ENCODE results near the gene BUD31. TPM values are rescaled to one million over a fixed set of nuclear protein-coding genes. Genes with fewer than 3 reads are reported as not detected.

Gene BUD31
- total and polyA plus RNA-seq, 9 of the 15 experiments (the other 6 are each of a cell fraction or from before 2014, with no cell fraction given) = 105 to 342 (median 247) TPM

DNA sequence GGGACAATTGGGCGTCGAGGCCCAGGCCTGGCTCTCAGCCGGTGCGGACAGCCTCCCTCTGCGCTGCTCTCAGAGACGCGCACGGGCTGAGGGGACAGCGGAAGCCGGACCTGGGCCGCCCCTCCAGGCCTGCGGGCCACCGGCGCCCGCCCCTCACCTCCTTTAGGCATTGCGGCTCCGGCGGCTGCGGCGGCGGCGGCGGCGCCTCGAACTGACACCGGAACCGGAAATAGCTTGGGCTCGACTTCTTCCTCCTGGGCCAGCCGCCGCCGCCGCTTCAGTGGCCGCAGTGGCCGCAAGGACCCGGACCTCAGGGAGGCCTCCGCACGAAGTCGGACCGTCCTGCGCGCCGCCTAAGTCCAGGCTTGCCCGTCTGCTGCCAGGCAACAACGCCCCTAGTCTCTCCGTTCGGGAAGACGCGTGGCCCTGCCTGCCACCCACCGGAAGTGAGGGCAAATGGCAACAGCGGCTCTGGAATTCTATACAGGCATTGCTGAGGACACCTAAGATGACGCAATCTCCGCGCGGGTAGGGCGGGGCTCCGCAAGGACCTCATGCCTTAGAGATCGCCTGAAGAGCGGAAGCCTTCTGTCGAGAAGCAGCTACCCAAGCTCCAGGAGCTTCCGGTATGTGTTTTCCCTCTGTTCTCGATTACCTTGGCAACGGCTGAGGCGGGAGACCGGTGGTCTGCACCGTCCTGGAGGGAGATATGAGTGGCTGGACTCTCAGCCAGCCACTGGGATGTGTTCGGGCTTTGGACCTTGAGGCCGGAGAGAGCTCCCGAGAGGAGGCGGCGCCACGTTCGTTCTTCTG lies at the start of gene BUD31, which contains the start of gene PDAP1 (continued):
- TF ChIP-seq, protein P1, sequence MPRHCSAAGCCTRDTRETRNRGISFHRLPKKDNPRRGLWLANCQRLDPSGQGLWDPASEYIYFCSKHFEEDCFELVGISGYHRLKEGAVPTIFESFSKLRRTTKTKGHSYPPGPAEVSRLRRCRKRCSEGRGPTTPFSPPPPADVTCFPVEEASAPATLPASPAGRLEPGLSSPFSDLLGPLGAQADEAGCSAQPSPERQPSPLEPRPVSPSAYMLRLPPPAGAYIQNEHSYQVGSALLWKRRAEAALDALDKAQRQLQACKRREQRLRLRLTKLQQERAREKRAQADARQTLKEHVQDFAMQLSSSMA (CRISPR knock-in tag; IDR thresholded peaks at IDR 0.05) = 0 out of 2 replicates have a peak, but pooled peaks have one; percentile 47
- TF ChIP-seq, protein P2, sequence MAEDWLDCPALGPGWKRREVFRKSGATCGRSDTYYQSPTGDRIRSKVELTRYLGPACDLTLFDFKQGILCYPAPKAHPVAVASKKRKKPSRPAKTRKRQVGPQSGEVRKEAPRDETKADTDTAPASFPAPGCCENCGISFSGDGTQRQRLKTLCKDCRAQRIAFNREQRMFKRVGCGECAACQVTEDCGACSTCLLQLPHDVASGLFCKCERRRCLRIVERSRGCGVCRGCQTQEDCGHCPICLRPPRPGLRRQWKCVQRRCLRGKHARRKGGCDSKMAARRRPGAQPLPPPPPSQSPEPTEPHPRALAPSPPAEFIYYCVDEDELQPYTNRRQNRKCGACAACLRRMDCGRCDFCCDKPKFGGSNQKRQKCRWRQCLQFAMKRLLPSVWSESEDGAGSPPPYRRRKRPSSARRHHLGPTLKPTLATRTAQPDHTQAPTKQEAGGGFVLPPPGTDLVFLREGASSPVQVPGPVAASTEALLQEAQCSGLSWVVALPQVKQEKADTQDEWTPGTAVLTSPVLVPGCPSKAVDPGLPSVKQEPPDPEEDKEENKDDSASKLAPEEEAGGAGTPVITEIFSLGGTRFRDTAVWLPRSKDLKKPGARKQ (CRISPR knock-in tag; IDR thresholded peaks at IDR 0.05) = no peak
- TF ChIP-seq, protein P3, sequence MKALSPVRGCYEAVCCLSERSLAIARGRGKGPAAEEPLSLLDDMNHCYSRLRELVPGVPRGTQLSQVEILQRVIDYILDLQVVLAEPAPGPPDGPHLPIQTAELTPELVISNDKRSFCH (CRISPR knock-in tag; IDR thresholded peaks at IDR 0.05) = no peak
- TF ChIP-seq, protein P3 (tag; IDR thresholded peaks at IDR 0.05) = peak; percentile 80
- TF ChIP-seq, protein P4, sequence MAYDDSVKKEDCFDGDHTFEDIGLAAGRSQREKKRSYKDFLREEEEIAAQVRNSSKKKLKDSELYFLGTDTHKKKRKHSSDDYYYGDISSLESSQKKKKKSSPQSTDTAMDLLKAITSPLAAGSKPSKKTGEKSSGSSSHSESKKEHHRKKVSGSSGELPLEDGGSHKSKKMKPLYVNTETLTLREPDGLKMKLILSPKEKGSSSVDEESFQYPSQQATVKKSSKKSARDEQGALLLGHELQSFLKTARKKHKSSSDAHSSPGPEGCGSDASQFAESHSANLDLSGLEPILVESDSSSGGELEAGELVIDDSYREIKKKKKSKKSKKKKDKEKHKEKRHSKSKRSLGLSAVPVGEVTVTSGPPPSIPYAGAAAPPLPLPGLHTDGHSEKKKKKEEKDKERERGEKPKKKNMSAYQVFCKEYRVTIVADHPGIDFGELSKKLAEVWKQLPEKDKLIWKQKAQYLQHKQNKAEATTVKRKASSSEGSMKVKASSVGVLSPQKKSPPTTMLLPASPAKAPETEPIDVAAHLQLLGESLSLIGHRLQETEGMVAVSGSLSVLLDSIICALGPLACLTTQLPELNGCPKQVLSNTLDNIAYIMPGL (CRISPR knock-in tag; IDR thresholded peaks at IDR 0.05) = peak; percentile 90; the same call in 1 of the 2 replicates
- no peak for TF ChIP-seq ZKSCAN3 (CRISPR knock-in tag; IDR thresholded peaks at IDR 0.05)
- no peak for TF ChIP-seq ZNF212 (CRISPR knock-in tag; IDR thresholded peaks at IDR 0.05)
- TF ChIP-seq HNRNPH1 (optimal IDR thresholded peaks at IDR 0.05; ENCODE audit: low read depth, low read length) = no peak
- TF ChIP-seq POLR2G (IDR thresholded peaks at IDR 0.05; ENCODE audit: low read depth, low read length) = peak; percentile 99
- TF ChIP-seq, protein P5, sequence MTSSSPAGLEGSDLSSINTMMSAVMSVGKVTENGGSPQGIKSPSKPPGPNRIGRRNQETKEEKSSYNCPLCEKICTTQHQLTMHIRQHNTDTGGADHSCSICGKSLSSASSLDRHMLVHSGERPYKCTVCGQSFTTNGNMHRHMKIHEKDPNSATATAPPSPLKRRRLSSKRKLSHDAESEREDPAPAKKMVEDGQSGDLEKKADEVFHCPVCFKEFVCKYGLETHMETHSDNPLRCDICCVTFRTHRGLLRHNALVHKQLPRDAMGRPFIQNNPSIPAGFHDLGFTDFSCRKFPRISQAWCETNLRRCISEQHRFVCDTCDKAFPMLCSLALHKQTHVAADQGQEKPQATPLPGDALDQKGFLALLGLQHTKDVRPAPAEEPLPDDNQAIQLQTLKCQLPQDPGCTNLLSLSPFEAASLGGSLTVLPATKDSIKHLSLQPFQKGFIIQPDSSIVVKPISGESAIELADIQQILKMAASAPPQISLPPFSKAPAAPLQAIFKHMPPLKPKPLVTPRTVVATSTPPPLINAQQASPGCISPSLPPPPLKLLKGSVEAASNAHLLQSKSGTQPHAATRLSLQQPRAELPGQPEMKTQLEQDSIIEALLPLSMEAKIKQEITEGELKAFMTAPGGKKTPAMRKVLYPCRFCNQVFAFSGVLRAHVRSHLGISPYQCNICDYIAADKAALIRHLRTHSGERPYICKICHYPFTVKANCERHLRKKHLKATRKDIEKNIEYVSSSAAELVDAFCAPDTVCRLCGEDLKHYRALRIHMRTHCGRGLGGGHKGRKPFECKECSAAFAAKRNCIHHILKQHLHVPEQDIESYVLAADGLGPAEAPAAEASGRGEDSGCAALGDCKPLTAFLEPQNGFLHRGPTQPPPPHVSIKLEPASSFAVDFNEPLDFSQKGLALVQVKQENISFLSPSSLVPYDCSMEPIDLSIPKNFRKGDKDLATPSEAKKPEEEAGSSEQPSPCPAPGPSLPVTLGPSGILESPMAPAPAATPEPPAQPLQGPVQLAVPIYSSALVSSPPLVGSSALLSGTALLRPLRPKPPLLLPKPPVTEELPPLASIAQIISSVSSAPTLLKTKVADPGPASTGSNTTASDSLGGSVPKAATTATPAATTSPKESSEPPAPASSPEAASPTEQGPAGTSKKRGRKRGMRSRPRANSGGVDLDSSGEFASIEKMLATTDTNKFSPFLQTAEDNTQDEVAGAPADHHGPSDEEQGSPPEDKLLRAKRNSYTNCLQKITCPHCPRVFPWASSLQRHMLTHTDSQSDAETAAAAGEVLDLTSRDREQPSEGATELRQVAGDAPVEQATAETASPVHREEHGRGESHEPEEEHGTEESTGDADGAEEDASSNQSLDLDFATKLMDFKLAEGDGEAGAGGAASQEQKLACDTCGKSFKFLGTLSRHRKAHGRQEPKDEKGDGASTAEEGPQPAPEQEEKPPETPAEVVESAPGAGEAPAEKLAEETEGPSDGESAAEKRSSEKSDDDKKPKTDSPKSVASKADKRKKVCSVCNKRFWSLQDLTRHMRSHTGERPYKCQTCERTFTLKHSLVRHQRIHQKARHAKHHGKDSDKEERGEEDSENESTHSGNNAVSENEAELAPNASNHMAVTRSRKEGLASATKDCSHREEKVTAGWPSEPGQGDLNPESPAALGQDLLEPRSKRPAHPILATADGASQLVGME (CRISPR knock-in tag; IDR thresholded peaks at IDR 0.05) = peak; percentile 86; the same call in 1 of the 2 replicates
- TF ChIP-seq, protein P6, sequence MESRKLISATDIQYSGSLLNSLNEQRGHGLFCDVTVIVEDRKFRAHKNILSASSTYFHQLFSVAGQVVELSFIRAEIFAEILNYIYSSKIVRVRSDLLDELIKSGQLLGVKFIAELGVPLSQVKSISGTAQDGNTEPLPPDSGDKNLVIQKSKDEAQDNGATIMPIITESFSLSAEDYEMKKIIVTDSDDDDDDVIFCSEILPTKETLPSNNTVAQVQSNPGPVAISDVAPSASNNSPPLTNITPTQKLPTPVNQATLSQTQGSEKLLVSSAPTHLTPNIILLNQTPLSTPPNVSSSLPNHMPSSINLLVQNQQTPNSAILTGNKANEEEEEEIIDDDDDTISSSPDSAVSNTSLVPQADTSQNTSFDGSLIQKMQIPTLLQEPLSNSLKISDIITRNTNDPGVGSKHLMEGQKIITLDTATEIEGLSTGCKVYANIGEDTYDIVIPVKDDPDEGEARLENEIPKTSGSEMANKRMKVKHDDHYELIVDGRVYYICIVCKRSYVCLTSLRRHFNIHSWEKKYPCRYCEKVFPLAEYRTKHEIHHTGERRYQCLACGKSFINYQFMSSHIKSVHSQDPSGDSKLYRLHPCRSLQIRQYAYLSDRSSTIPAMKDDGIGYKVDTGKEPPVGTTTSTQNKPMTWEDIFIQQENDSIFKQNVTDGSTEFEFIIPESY (CRISPR knock-in tag; IDR thresholded peaks at IDR 0.05) = peak; percentile 32; the same call in 1 of the 2 replicates
